Activated CD4-positive, alpha-beta T cell treated with anti-CD3 and anti-CD28 coated beads for 1 hour (primary cell): ENCODE data around the gene DDX31.
"Not testable (repeated sequence)": the region's sequence is repeated elsewhere in the genome, so short reads cannot be mapped to it uniquely, and the experiment has no call there.

ENCODE experiments used
- DNase-seq: peaks from one replicate; pipeline ENCODE4 v3.0.0-alpha.2; 2020

The DDX31 gene

GRCh38 chr9:132669698-132670456 is at the start of gene DDX31:
Gene DDX31 (minus strand): TSS chr9:132669983. CDS start chr9:132669934, 49 bp downstream.
- peak; percentile 82 for DNase-seq

- DNase-seq = not testable (repeated sequence)
Measured at GRCh38 chr9:132718381-132718928, 48.7 kb upstream of the DDX31 start.

GRCh38 chr9:132717326-132717945 is 47.7 kb upstream of the DDX31 start:
- DNase-seq = no peak

- no peak for DNase-seq
Measured at GRCh38 chr9:132716007-132716406, 46.2 kb upstream of the DDX31 start.

- no peak for DNase-seq
Measured at GRCh38 chr9:132712753-132713152, 43.0 kb upstream of the DDX31 start.

- no peak for DNase-seq
Measured at GRCh38 chr9:132711846-132712245, 42.1 kb upstream of the DDX31 start.

- not testable (repeated sequence) for DNase-seq
Measured at GRCh38 chr9:132711152-132711551, 41.4 kb upstream of the DDX31 start.

- DNase-seq = no peak
Measured at GRCh38 chr9:132710333-132710732, 40.5 kb upstream of the DDX31 start.

GRCh38 chr9:132708769-132709430 is 39.1 kb upstream of the DDX31 start:
- no peak for DNase-seq

GRCh38 chr9:132708239-132708638 is 38.5 kb upstream of the DDX31 start:
- no peak for DNase-seq

- DNase-seq = no peak
Measured at GRCh38 chr9:132703336-132703735, 33.6 kb upstream of the DDX31 start.

- DNase-seq = no peak
Measured at GRCh38 chr9:132702254-132702653, 32.5 kb upstream of the DDX31 start.

- DNase-seq = no peak
Measured at GRCh38 chr9:132699956-132700355, 30.2 kb upstream of the DDX31 start.

GRCh38 chr9:132698989-132699388 is 29.2 kb upstream of the DDX31 start:
- DNase-seq = no peak

GRCh38 chr9:132697230-132697629 is 27.4 kb upstream of the DDX31 start:
- DNase-seq = no peak

GRCh38 chr9:132694144-132694543 is 24.4 kb upstream of the DDX31 start:
- DNase-seq = no peak

GRCh38 chr9:132690696-132691095 is 20.9 kb upstream of the DDX31 start:
- no peak for DNase-seq

- DNase-seq = no peak
Measured at GRCh38 chr9:132683873-132684272, 14.1 kb upstream of the DDX31 start.

GRCh38 chr9:132681561-132681960 is 11.8 kb upstream of the DDX31 start:
- DNase-seq = no peak

GRCh38 chr9:132679946-132680625 is 10.3 kb upstream of the DDX31 start:
- DNase-seq = no peak

- no peak for DNase-seq
Measured at GRCh38 chr9:132677976-132678375, 8.2 kb upstream of the DDX31 start.

- no peak for DNase-seq
Measured at GRCh38 chr9:132674485-132674884, 4.7 kb upstream of the DDX31 start.

GRCh38 chr9:132673355-132673754 is 3.6 kb upstream of the DDX31 start:
- no peak for DNase-seq
